SK-MEL-5 (cell line): ENCODE results near the gene AMOTL2. TPM values are rescaled to one million over a fixed set of nuclear protein-coding genes. Genes with fewer than 3 reads are reported as not detected.
A peak's percentile ranks its signal among the peaks of the same experiment; 100 is the strongest.

ENCODE experiments used
- DNase-seq: peaks from one replicate; pipeline ENCODE4 v3.0.0-alpha.2; 2016; ENCODE audit warnings: low read depth, low spot score
- in situ Hi-C: cut with HindIII; loops from 2 replicates; pipeline ENCODE4 v1.10.0; 2016; ENCODE audit warnings: low sequenced_read_pairs, high pct_unique_total_duplicates, low pct_unique_long_range_greater_than_20kb
- polyA plus RNA-seq, 2 experiments: library from polyadenylated mRNA; depleted of rRNA; stranded (reverse); fragments of >200 nt; gene quantifications; 2 replicates each; pipeline ENCODE4 v1.2.3, GENCODE V29; 2015
- total RNA-seq: library from RNA; depleted of rRNA; stranded (reverse); fragments of >200 nt; shearing (Covaris generic); gene quantifications from 2 replicates; pipeline ENCODE4 v1.2.3, GENCODE V29; 2014; rRNA removed

Gene AMOTL2
- total RNA-seq = 12.1 and 12.5 TPM in 2 replicates
- 14.7 and 18.2 TPM in 2 replicates for polyA plus RNA-seq (2015; cell fraction: cytosol; rRNA removed)
- polyA plus RNA-seq (2015; cell fraction: nucleus; rRNA removed) = 6.8 and 22.6 TPM in 2 replicates

DNA sequence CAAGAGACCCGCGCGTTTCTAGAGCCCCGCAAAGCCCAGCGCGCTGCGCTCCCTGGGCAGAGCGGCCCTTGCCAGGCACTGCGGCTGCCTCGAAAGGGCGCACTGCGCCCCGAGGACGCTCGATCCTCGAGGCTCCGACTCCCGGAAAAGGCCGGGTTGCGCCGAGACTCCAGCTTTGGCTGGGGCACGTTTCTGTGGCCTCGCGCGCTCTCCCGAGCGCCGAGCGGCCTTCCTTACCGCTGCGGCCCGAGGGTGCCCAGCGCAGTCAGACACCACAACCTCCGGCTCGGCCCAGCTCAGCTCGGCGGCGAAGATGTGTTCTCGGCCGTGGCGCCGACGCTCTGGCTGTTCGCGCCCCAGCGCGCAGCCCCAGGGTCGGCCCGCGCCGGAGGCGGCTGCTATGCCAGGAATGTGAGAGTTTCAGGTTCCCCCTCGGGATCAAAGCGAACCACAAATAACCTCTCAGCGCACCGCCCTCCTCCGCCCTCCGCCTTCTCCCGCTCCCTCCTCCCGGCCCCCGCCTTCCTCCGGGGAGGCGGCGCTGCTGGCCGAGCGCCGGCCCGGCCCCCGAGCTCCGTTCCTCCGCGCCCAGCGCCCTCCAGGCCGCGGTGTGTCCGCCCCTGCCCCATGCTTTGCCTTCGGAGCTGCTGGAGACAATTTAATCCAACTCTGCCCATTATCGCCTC lies at the start of gene AMOTL2:
AMOTL2 (minus strand) TSS at position 343 of the 686 bp plus-strand sequence. CDS start 3,014 bp downstream, outside the sequence.
- peak; percentile 78 for DNase-seq
- in situ Hi-C loops = no loop called here

DNA sequence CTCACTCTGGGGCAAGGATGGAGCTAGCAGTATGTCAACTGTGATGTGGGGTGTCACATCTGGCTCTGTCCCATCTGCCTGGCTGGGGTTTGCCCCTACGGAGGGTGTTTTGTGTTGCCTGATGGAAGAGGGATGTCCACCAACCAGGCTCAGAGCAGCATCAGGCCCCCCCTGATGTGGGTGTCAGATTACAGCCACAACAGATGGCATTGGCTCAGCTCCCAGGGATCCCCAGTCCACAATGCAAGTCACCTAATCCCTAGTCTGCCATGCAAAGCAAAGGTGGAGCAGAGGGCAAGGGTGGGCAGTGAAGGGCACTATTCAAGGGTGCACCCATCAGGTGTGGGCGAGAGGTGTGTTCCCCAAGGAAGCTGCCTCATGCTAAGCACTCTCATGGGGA lies 48.9 kb upstream of the AMOTL2 start:
- in situ Hi-C loops = no loop called here
- DNase-seq = no peak

DNA sequence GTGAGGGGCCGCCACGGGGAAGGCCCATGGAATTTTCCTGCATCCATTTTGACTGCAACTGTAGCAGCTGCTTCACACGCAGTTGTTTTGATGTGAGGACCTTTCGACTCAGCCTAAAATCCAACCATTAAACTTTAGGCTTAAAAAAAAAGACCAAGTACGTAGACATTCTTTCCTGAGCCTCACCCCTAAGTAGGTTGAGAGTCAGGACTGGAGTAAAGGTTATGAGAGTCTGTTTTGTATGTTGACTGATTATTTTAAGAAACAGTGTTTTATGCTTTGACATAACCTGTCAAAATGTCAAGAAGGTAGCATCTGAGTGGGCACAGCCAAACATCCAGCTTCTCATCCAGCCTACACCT lies 45.7 kb upstream of the AMOTL2 start:
- no peak for DNase-seq
- in situ Hi-C loops = no loop called here

DNA sequence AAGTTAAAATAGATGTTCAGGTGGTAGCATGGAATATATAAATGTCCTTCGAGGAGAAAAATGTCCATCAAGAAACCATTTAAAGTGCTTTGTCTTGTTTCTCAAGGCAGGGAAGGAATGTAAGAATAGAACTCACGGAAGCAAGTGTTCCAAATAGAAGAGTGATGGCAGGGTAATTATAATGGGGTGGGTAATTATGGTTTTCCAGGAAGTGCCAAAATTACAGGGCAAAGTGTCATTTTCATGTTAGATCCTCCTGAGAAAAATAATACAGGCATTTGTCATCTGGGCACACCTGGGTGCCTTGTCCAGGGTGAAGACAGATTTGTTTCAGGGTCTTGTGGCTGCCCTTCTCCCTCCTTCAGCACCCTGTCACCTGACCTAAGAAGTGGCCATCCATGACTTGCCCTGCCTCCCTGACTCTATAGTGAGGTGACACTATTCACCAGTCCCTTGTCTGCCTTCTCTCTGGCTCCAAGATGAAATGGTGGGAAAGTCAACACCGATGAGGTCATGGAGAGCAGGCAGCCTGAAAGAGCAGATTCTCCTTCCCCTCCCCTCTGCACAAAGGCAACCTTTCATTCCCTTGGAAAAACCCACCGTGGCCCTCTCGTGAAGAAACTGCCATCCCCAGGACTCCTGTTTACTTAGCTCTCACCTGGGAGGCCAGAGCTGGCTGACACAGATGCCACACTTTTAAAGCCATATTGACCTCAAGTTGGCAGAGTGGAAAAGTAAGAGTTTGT lies 45.1 kb upstream of the AMOTL2 start:
- in situ Hi-C loops = no loop called here
- no peak for DNase-seq

DNA sequence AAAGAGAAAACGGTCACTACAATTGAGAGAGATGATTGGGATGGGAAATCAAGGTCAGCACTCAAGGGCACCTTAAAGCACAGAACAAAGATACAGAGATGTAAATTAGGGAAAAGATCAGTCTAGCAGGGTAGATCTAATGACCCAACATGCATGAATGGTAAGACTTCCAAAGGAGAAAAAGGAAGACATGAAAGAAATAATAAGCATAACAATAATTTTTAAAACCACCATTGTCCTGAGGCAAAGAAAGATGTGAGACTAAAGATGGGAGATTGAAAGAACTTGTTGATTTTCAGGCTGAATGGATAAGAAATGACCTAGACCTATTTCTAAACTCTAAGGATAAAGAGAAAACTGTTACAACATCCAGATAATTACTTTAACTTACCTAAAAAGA lies 34.8 kb upstream of the AMOTL2 start:
- in situ Hi-C loops = no loop called here
- DNase-seq = no peak

DNA sequence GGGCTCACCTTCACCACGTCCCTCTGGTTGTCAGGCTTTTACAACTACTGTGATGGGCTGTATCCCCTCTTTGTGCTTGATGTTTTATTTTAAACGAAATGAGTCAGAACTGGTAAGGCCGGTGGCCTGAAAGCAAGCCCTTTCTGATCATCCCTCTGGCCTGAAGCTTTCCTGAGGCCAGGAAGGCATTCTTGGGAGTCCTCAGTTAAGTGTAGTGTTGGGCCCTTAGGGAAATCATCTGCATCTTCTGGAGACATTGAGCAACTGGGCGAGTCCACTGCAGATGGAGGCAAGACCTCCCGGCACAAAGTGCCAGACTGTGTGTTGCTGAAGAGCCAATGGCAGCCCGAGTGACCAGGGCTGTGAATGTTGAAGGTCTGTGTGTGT lies 33.0 kb upstream of the AMOTL2 start:
- in situ Hi-C loops = no loop called here

DNA sequence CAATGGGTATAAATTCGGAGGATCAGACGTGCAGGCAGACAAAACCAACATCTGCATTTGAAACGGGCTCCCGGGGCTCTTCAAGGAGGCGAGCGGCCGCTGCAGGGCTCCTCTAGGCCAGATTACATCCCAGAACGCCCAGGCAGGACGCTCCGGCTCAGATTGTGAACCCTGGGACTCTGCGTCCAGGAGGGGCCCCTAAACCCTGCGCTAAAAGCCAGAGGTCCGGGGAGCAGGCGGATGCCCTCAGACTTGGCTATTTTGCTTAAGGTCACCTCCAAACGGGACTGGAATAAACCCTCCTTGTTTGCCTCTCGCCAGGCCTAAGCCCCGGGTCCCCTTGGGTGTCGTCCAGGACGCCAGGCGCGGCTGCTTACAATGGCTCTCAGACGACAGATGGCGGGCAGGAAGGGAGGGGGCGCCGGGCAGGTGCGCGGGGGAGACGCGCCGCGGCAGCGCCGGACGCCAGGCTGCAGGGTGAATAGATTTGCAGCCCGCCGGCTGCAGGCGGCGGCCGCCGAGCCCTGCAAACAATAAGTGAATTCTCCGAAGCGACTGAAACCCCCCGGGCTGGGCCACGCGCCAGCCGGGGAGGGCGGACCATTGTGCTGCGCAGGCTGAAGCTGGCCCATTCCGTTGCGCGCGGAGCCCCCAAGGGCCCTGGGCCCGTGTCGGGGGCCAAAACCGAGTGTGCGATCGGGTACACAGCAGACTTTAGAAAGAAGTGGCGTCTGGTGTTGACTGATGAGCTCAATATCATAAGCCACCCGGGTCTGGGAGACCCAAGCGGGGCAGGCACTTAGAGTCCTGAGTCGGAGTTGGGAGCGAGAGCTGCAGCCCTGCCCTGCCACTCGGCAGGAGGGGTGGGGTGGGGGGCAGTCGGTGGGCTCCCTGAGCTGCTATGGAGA lies 32.3 kb upstream of the AMOTL2 start:
- in situ Hi-C loops = no loop called here
- DNase-seq = no peak

More for the DNA sequence above, 33.0 kb upstream of the AMOTL2 start:
- DNase-seq = no peak

DNA sequence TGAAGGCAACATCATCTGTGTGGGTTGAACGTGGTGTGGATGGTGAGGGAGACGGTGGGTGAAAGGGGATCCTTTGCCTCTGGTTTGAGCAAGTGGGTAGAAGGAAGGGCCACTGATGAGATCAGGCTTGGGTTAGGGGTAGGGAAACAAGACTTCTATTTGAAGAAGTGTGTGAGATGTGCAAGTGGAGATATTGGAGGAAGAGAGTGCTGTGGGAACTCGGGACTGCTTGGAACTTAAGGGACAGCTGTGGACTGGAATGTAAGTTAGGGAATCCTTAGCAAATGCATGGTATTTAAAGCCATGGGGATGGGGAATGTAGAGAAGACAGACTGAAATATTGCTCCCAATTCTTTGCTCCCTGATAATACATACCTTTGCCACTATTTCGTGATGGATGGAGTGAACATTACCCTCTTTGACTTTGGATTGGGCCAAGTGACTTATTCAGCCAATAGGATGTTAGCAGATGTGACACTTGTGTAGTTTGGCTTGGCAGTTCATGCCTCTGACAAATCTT lies 30.2 kb upstream of the AMOTL2 start:
- no peak for DNase-seq
- in situ Hi-C loops = no loop called here

DNA sequence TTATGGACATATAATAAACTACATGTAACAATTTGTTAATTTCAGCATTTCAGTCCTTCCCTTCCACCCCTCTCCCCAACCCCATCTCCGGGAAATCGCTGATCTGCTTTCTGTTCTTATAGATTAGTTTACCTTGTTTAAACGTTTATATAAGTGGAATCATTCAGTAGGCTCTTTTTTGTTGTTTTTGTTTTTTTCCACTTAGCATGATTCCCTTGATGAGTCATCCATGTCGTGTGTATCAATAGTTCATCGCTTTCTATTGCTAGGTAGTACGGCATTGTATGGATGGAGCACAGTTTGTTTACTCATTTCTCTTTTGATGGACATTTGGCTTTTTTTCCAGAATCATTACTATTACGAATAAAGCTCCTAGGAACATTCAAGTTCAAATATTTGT lies 23.5 kb upstream of the AMOTL2 start:
- no peak for DNase-seq
- in situ Hi-C loops = no loop called here

DNA sequence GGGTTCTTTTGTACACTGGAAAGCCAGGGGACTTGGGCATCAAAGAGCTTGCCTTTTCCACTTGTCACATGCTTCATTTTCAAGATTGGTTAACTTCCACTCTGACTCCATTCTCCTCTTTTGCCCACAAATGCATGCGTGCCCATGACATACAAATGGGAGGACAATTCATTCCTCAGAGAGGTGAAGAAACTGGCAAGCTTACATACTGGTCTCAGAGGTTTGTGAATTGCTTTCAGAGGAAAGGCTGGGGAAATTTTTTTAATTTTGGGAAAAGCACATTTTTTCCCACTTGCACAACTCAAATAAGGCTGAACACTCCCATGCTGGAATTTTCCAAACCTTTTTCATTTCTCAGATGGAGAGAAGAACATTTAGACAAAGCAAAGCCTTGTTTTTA lies 20.9 kb upstream of the AMOTL2 start:
- no peak for DNase-seq
- in situ Hi-C loops = no loop called here

DNA sequence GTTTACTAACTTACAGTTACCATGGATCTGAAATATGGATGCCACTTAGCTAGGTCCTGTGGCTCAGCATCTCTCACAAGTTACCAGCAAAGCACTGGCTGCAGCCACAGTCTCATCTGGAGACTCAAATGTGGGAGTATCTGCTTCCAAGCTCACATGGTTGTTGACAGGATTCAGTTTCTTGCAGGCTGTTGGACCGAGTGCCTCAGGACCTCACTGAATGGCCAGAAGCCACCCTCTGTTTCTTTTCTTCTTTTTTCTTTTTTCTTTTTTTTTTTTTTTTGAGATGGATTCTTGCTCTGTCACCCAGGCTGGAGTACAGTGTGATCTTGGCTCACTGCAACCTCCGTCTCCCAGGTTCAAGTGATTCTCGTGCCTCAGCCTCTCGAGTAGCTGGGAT lies 20.1 kb upstream of the AMOTL2 start:
- in situ Hi-C loops = no loop called here

DNA sequence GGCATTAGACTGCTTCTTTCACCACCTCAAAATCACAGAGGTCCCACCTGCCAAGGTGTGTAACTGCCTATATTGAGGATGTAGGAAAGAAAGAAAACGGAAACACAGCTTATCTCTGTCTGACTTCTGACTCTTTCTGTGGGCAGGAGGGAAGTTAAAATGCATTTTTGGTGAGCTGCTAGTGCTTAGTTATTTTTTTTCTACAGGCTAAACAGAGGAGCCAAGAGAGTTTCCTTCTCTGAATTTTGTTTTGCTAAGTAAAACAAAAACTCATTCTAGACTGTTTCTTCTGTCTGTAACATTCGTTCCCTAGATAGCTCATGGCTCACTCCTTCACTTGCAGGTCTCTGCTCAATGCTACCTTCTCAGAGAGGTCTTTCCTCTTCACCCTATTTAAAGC lies 18.8 kb upstream of the AMOTL2 start:
- no peak for DNase-seq
- in situ Hi-C loops = no loop called here

More for the DNA sequence above, 20.1 kb upstream of the AMOTL2 start:
- no peak for DNase-seq

DNA sequence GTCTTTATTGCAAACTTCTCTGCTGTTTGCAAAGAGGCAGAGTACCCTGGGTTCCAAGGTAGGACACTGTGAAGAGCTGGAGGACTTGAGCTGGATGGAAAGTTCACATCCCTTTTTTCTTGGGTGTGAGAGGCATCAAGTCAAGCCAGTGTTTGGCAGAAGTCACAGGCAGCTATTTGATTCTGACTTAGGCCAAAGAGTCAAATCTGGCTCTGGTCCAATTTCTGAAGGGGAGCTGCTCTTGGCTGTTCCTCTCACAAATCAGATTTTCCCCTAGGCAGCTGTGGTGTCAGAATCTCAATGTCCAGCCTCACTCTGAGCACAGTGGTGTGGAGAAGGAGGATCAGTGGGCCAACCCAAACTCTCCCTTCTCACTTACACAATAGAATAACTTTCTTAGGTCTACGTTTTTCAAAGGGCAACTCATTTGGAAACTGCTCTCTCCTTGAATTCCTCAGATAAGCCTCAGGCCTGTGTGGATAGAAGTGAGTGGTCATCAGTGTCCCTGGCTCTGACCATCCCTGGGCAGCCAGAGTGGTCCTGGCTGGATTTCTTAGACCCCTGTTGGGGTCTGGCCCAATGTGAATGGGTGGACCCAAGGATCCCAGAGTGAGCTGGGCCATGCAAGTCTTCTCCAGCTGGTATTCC lies 18.2 kb upstream of the AMOTL2 start:
- DNase-seq = no peak
- in situ Hi-C loops = no loop called here

DNA sequence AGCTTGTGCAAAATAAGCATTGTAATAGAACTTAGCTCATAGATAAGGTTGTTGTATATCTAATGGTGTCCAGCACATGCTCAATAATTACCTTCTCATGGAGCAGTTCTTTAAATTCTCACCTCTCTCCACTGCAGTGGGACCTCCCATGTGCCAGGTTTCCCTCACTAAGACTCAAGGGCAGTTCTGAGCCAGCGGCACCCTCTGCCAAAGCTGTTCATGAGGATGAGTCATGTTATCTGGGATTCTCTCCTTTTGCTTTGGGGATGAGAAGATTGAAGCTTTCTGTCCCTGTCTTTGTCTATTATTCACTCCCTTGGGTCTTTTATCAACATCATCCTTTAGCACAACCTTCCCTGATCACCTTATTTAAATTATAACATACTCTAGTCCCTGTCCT lies 15.6 kb upstream of the AMOTL2 start:
- in situ Hi-C loops = no loop called here
- DNase-seq = no peak

DNA sequence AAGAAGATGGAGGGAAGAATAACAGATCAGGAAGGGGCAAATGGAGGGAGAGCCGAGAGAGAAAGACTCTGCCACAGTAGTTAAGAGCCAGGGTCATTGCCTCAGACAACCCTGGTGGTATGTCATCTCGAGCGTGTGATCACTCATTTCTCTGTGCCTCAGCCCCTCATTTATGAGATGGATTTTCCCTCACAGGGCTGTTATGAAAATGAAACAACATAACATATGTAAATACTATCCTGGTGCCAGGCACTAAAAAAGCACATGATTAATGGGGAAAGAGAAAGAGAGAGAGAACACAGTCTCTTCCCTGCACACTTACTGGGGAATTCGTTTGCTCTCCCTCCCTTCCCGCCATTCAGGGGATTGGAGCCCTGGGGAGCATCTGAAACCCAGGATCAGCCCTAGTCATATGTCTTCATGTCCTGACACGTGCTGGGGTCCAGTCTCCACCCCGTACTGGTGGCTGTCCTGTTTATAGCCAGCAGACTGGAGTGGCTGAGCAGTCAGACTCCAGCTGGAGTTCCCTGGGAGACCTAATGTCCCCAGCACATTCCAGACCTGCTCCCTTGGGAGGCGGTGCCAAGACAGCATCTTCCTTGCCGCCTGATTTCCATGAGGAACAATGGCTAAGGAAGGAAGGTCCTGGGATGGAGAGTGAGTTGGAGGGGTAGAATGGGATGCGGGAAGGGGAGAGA lies 14.7 kb upstream of the AMOTL2 start:
- in situ Hi-C loops = no loop called here
- no peak for DNase-seq

DNA sequence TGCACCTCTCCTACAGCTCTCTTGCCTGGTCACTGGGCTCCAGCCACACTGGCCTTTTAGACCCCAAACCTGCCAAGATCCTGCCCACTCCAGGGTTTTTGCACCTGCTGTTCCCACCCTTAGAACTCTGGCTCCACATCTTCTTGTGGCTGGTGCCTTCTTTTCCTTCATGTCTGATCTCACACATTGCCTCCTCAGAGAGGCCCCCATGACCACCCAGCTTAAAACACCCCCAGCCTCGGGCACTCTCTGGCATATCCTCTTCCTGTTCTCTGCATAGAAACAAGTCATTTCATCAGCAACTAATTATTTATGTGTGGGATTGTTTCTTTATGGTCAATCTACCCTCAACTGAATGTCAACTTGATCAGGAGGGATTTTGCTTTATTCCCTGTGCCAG lies 14.0 kb upstream of the AMOTL2 start:
- no peak for DNase-seq
- in situ Hi-C loops = no loop called here

DNA sequence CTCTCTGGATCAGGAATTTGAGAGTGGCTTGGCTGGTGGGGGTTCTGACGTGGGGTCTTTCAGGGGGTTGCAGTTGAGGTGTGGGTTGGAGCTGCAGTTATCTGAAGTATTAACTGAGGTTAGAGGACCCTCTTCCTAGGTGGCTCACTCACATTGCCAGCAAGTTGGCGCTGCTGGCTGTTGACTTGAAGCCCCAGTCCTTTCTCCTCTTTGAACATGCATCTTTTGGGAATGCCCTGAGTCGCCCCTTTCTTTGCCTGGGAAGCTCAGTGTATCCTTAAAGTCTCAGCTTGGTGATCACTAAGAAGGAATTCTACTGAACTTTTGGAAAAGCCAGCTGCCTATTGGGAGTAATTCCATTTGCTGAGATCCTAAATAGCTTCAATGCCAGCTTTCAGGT lies 13.0 kb upstream of the AMOTL2 start:
- no peak for DNase-seq
- in situ Hi-C loops = no loop called here
